Glomerular endothelial cell (primary cell): ENCODE data around the gene CCDC124. TPM values are rescaled to one million over a fixed set of nuclear protein-coding genes. Genes with fewer than 3 reads are reported as not detected.

ENCODE experiments used
- DNase-seq: peaks from one replicate; pipeline ENCODE4 v3.0.0-alpha.2; 2011; ENCODE audit warnings: low read depth, low spot score; ENCODE audit errors: extremely low read depth
- total RNA-seq: library from RNA; depleted of rRNA; stranded (reverse); fragments of >200 nt; gene quantifications from 2 replicates; pipeline ENCODE4 v1.2.3, GENCODE V29; 2015

CCDC124 gene
- total RNA-seq, 1 donor from 2014 or later: 103 TPM

- DNase-seq: no peak
Measured at GRCh38 chr19:17951990-17952976, 19.5 kb downstream of the CCDC124 start.

GRCh38 chr19:17953316-17953801 is 20.5 kb downstream of the CCDC124 start:
- DNase-seq: no peak

GRCh38 chr19:17953869-17954268 is 21.1 kb downstream of the CCDC124 start:
- DNase-seq: no peak

- no peak for DNase-seq
Measured at GRCh38 chr19:17954401-17954800, 21.6 kb downstream of the CCDC124 start.

- DNase-seq: no peak
Measured at GRCh38 chr19:17957149-17957849, 24.5 kb downstream of the CCDC124 start.

- DNase-seq: no peak
Measured at GRCh38 chr19:17957885-17958284, 25.1 kb downstream of the CCDC124 start.

GRCh38 chr19:17963936-17964691 is 31.3 kb downstream of the CCDC124 start:
- no peak for DNase-seq

- DNase-seq: no peak
Measured at GRCh38 chr19:17965370-17966128, 32.7 kb downstream of the CCDC124 start.

- no peak for DNase-seq
Measured at GRCh38 chr19:17966129-17966483, 33.3 kb downstream of the CCDC124 start.

- no peak for DNase-seq
Measured at GRCh38 chr19:17966550-17967256, 33.9 kb downstream of the CCDC124 start, which contains the start of gene KCNN1. KCNN1 (plus strand) TSS chr19:17967107; CDS start chr19:17973889, 6,782 bp downstream.

- no peak for DNase-seq
Measured at GRCh38 chr19:17967257-17968051, 34.6 kb downstream of the CCDC124 start.

- no peak for DNase-seq
Measured at GRCh38 chr19:17968362-17968761, 35.5 kb downstream of the CCDC124 start.

- DNase-seq: no peak
Measured at GRCh38 chr19:17969096-17969792, 36.4 kb downstream of the CCDC124 start.

GRCh38 chr19:17972230-17972629 is 39.4 kb downstream of the CCDC124 start:
- no peak for DNase-seq

GRCh38 chr19:17973759-17974158 is 40.9 kb downstream of the CCDC124 start:
- no peak for DNase-seq

GRCh38 chr19:17974551-17974950 is 41.7 kb downstream of the CCDC124 start:
- no peak for DNase-seq

GRCh38 chr19:17975032-17975431 is 42.2 kb downstream of the CCDC124 start:
- DNase-seq: no peak

- DNase-seq: no peak
Measured at GRCh38 chr19:17977021-17977420, 44.2 kb downstream of the CCDC124 start.
